Astrocyte (in vitro differentiated cells and primary cell): ENCODE results near the gene ATP1A2. TPM values are rescaled to one million over a fixed set of nuclear protein-coding genes. Genes with fewer than 3 reads are reported as not detected.
A peak's percentile ranks its signal among the peaks of the same experiment; 100 is the strongest.
"Not testable (repeated sequence)": the region's sequence is repeated elsewhere in the genome, so short reads cannot be mapped to it uniquely, and the experiment has no call there.

Experiments
- DNase-seq: peaks from one replicate; pipeline ENCODE4 v3.0.0-alpha.2; 2010; ENCODE audit warnings: low read depth
- FAIRE-seq: peaks from 2 replicates; lab custom pipeline; 2011; peaks lifted over from hg19 to GRCh38; lab: Jason Lieb, UNC
- H2AFZ ChIP-seq: 2 replicates; pipeline ENCODE4 v1.6.0; 2012; ENCODE audit warnings: low read depth, low read length, inconsistent platforms
- H3K27ac ChIP-seq: 2 replicates; pipeline ENCODE4 v1.5.1; 2011; ENCODE audit warnings: low read depth, low read length, inconsistent platforms
- H3K27me3 ChIP-seq: 2 replicates; pipeline ENCODE4 v1.6.0; 2011; ENCODE audit warnings: low read length, inconsistent platforms; ENCODE audit not compliant: insufficient read depth
- H3K36me3 ChIP-seq: 2 replicates; pipeline ENCODE4 v1.5.1; 2011; ENCODE audit warnings: low read length, inconsistent platforms; ENCODE audit not compliant: insufficient read depth
- H3K4me1 ChIP-seq: 2 replicates; pipeline ENCODE4 v1.5.1; 2011; ENCODE audit warnings: low read length, inconsistent platforms; ENCODE audit not compliant: insufficient read depth
- H3K4me2 ChIP-seq: 2 replicates; pipeline ENCODE4 v1.6.0; 2012; ENCODE audit warnings: low read length, inconsistent platforms
- H3K4me3 ChIP-seq: 2 replicates; pipeline ENCODE4 v1.5.1; 2011; ENCODE audit warnings: low read depth, mild to moderate bottlenecking, low read length, inconsistent platforms; ENCODE audit not compliant: insufficient read depth
- H3K79me2 ChIP-seq: 2 replicates; pipeline ENCODE4 v1.6.0; 2012; ENCODE audit warnings: mild to moderate bottlenecking, low read length, inconsistent platforms; ENCODE audit not compliant: insufficient read depth
- H3K9ac ChIP-seq: 2 replicates; pipeline ENCODE4 v1.6.0; 2012; ENCODE audit warnings: mild to moderate bottlenecking, low read length, inconsistent platforms
- H3K9me3 ChIP-seq: 2 replicates; pipeline ENCODE4 v1.5.1; 2012; ENCODE audit warnings: low read depth, mild to moderate bottlenecking, low read length, inconsistent platforms; ENCODE audit not compliant: insufficient read depth
- H4K20me1 ChIP-seq: 2 replicates; pipeline ENCODE4 v1.6.0; 2012; ENCODE audit warnings: low read length, inconsistent platforms; ENCODE audit not compliant: insufficient read depth
- H3K27ac Mint-ChIP-seq: one replicate; pipeline ENCODE4 v1.8.0; 2021; ENCODE audit warnings: mild to moderate bottlenecking, mixed read lengths; ENCODE audit not compliant: unreplicated experiment
- H3K27me3 Mint-ChIP-seq: one replicate; pipeline ENCODE4 v1.8.0; 2021; ENCODE audit warnings: low read depth, mixed read lengths; ENCODE audit not compliant: unreplicated experiment
- H3K36me3 Mint-ChIP-seq: one replicate; pipeline ENCODE4 v1.8.0; 2021; ENCODE audit warnings: low read depth, mixed read lengths; ENCODE audit not compliant: unreplicated experiment
- H3K4me1 Mint-ChIP-seq: one replicate; pipeline ENCODE4 v1.8.0; 2021; ENCODE audit warnings: low read depth, mixed read lengths; ENCODE audit not compliant: unreplicated experiment
- H3K4me3 Mint-ChIP-seq: one replicate; pipeline ENCODE4 v1.8.0; 2021; ENCODE audit warnings: mild to moderate bottlenecking, moderate library complexity, mixed read lengths; ENCODE audit not compliant: unreplicated experiment
- H3K9me3 Mint-ChIP-seq: one replicate; pipeline ENCODE4 v1.8.0; 2021; ENCODE audit warnings: mild to moderate bottlenecking, mixed read lengths; ENCODE audit not compliant: unreplicated experiment
- CTCF ChIP-seq: IDR thresholded peaks from 2 replicates; pipeline ENCODE4 v1.5.1; 2011; ENCODE audit warnings: low read depth, mild to moderate bottlenecking, inconsistent platforms, low read length, moderate library complexity; ENCODE audit not compliant: insufficient read depth
- EZH2 ChIP-seq: IDR thresholded peaks from 2 replicates; pipeline ENCODE4 v1.6.1; 2012; ENCODE audit warnings: mild to moderate bottlenecking, low read length, inconsistent platforms; ENCODE audit not compliant: insufficient read depth
- total RNA-seq: library from RNA; stranded (reverse); gene quantifications from 2 replicates; pipeline ENCODE4 v1.2.1, GENCODE V29; 2021

Gene ATP1A2
- total RNA-seq, 1 donor from 2014 or later: 2.5 TPM

- peak overlapping the region; percentile 95 for H3K27ac Mint-ChIP-seq
- FAIRE-seq (no peak), DNase-seq (peak; percentile 45)
- peaks cover under 1% of the 10 kb centered on the region for H3K27me3 Mint-ChIP-seq
- H3K27ac ChIP-seq: no peak overlapping the region
- H2AFZ ChIP-seq: no peak overlapping the region
- no peaks in the 10 kb centered on the region for H3K79me2 ChIP-seq
- no peak overlapping the region for H3K9ac ChIP-seq
- no peak overlapping the region for H3K4me3 Mint-ChIP-seq
- H3K4me1 ChIP-seq: peaks cover 25% of the 10 kb centered on the region
- peaks cover under 1% of the 10 kb centered on the region for H3K36me3 Mint-ChIP-seq
- H3K9me3 Mint-ChIP-seq: no peaks in the 10 kb centered on the region
- TF ChIP-seq CTCF: no peak
- TF ChIP-seq EZH2: no peak
- H3K27me3 ChIP-seq: no peaks in the 10 kb centered on the region
- H3K9me3 ChIP-seq: no peaks in the 10 kb centered on the region
- H4K20me1 ChIP-seq: no peaks in the 10 kb centered on the region
- no peak overlapping the region for H3K4me3 ChIP-seq
- peak overlapping the region; percentile 17 for H3K4me2 ChIP-seq
- H3K4me1 Mint-ChIP-seq: peaks cover 53% of the 10 kb centered on the region
- no peaks in the 10 kb centered on the region for H3K36me3 ChIP-seq
These were observed 10.2 kb downstream of the ATP1A2 start for GRCh38 chr1:160125746-160126145.

- H3K4me1 Mint-ChIP-seq: peaks cover 50% of the 10 kb centered on the region
- not testable (repeated sequence) for FAIRE-seq, H3K27ac Mint-ChIP-seq, H3K36me3 Mint-ChIP-seq, H3K4me3 ChIP-seq, H3K9ac ChIP-seq, H3K27me3 ChIP-seq, H3K9me3 ChIP-seq, H4K20me1 ChIP-seq, H3K4me2 ChIP-seq, H2AFZ ChIP-seq, DNase-seq, H3K4me3 Mint-ChIP-seq, H3K27me3 Mint-ChIP-seq, H3K36me3 ChIP-seq, H3K9me3 Mint-ChIP-seq, H3K79me2 ChIP-seq, H3K27ac ChIP-seq
- H3K4me1 ChIP-seq: peaks cover 25% of the 10 kb centered on the region
These were observed 10.8 kb downstream of the ATP1A2 start for GRCh38 chr1:160126342-160126741.

- Histone ChIP-seq H2AFZ (no peak overlapping the region), H3K36me3 (no peaks in the 10 kb centered on the region), H3K9ac (no peak overlapping the region), H3K4me2 (no peak overlapping the region), H4K20me1 (no peaks in the 10 kb centered on the region), H3K27ac (no peak overlapping the region), H3K4me3 (no peak overlapping the region), H3K27me3 (peaks cover 11% of the 10 kb centered on the region), H3K4me1 (peaks cover 25% of the 10 kb centered on the region), H3K9me3 (no peaks in the 10 kb centered on the region), H3K79me2 (no peaks in the 10 kb centered on the region)
- Mint-ChIP-seq H3K9me3 (peaks cover 3% of the 10 kb centered on the region), H3K36me3 (peaks cover 4% of the 10 kb centered on the region), H3K27me3 (peaks cover 10% of the 10 kb centered on the region), H3K4me3 (no peak overlapping the region), H3K4me1 (peaks cover 47% of the 10 kb centered on the region), H3K27ac (no peak overlapping the region)
- FAIRE-seq (no peak), DNase-seq (no peak)
- no peak for TF ChIP-seq EZH2
- TF ChIP-seq CTCF: no peak
These were observed 11.8 kb downstream of the ATP1A2 start for GRCh38 chr1:160127381-160127780.
